Measurements from ENCODE around the gene ARHGAP30.

Gene ARHGAP30

GRCh38 chr1:161009602-161010211 lies 60.0 kb downstream of the ARHGAP30 start:
- DNase-seq = no peak

- DNase-seq = no peak
Measured at GRCh38 chr1:161008869-161009510, 60.7 kb downstream of the ARHGAP30 start.

- DNase-seq = no peak
Measured at GRCh38 chr1:161007369-161007768, 62.3 kb downstream of the ARHGAP30 start.

DNA sequence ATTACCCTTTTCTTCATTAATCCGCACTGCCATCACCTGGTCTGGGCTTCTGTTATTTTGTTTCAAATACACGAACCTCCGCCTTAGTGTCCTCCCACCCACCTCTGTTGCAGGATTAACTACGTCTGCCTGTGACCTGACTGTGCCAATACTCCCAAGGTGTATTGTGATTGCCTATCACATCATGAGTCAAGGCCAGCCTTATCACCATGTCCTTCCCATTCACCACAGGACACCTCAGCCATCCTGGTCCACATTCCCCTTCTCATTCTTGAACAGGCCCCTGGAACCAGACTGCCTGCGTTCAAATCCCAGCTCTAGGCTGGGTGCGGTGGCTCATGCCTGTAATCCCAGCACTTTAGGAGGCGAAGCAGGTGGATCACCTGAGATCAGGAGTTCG lies 63.1 kb downstream of the ARHGAP30 start:
- DNase-seq = no peak

- no peak for DNase-seq
Measured at GRCh38 chr1:161001525-161001924, 68.2 kb downstream of the ARHGAP30 start.

DNA sequence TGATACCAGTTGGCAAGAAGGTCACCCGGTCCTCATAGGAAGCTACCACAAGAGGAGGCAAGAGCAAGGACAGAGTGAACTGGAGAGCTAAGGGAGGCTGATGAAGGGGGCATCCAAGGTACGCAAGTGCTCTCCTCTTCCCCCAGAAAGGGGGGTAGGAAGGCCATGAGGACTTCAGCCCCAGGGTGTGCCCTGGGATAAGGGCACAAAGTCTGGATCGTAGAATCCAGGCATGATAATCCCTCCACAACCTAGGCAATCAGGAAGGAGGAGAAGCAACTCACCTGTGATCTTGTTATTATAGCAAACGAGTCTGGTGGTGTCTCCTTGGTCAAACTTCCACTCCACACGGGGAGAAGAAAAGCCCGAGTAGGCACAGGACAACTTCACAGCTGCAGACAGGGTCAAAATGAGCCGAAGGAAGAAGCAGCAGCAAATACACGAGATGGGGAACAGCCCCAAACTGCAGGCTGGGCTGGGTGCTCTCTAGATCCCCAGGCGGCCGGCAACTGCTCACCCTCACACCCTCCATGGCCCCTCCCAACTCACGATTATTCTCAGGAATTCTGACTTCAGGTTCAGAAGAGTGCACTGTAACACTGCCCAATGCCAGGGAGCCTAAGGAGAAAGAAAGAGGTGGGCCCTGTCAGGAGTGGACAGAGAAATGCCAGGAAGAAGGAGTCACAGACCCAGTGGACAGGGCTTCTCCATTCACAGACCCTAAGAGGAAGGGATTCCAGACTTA lies 68.8 kb downstream of the ARHGAP30 start:
- DNase-seq = no peak

- no peak for DNase-seq
Measured at GRCh38 chr1:160999376-160999775, 70.3 kb downstream of the ARHGAP30 start.

GRCh38 chr1:160997323-160998038 lies 72.2 kb downstream of the ARHGAP30 start:
- peak; percentile 43 for DNase-seq

Data from stimulated activated CD4-positive, alpha-beta T cell treated with anti-CD3 and anti-CD28 coated beads, Interleukin-12 subunit alpha, Interleukin-12 subunit beta, amount 100 ng/mL, for 4 hours (primary cell).